ENCODE measurements around the gene TCF12.

Gene TCF12

GRCh38 chr15:57228395-57228794 is 310.0 kb downstream of the TCF12 start:
- DNase-seq: no peak

DNA sequence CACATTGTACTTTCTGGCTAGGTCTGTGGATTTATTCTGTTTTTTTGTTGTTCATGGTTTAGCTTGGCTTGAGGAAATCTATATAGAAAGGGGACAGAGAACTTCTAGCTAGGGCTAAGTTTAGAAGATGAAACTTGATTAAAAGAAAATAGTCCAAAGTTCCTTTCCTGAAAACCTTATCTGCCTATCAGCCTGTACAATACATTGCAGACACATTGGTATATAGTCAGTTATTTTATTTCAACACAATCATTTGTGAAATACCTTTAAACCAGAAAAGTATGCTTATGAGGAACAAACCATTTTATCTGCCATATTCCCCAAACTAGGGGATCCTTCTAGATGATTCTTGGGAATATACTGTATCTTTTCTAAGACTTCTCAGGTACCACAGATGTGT is 310.6 kb downstream of the TCF12 start:
- DNase-seq: no peak

DNA sequence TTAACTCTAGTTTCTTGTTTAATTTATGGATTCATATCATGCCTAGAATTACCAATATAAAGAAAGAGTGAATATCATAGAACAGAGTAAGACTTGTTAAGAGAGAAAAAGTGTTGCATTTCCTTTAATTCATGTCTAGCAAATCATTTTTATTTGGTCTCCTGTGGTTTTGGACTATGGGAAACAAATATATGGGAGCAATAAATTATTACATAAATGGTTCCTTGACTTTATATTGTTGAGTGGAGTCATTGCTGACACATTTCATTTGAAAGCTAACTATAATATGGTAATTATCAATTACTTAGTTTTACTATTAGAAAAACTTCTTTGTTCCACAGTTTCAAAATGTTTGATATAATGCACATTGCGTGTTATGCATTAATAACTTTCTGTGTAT is 313.1 kb downstream of the TCF12 start:
- DNase-seq: no peak

DNA sequence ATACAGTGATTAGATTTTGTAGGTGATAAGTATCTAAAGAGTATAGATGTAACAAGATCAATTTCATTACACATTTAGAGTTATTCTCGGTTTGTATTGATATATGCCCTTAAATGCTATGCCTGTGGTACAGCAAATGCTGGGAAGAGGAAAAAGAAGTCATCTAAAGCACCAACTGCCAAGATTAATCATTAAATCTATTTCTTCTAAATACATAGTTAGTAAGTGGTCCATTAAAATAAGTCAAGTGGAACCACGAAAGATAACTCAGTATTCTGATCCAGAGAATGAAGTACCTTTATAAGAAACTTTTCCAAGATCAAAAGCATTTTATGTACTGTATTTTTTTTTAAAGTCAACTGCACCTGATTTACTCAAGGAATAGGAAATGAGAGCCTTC is 315.7 kb downstream of the TCF12 start:
- DNase-seq: no peak

GRCh38 chr15:57235186-57235585 is 316.7 kb downstream of the TCF12 start:
- no peak for DNase-seq

GRCh38 chr15:57235873-57236272 is 317.4 kb downstream of the TCF12 start:
- DNase-seq: no peak

- no peak for DNase-seq
Measured at GRCh38 chr15:57236561-57237300, 318.3 kb downstream of the TCF12 start.

DNA sequence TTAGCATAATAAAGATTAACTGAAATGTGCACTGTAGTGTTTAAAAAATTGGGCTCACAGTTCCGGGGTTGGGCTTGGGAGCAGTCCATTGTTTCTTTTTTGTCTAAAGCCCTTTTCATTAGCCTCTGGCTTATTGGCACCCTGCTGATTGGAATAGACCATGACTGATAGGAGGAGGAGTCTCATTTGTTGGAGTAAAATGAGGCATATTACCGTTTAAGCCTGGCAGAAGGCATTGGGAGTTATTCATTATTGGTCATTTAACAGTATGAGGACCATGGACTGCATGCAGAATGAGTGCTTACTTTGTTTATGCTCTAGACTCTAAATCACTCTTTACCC is 318.8 kb downstream of the TCF12 start:
- DNase-seq: no peak

GRCh38 chr15:57237676-57238075 is 319.2 kb downstream of the TCF12 start:
- DNase-seq: no peak

DNA sequence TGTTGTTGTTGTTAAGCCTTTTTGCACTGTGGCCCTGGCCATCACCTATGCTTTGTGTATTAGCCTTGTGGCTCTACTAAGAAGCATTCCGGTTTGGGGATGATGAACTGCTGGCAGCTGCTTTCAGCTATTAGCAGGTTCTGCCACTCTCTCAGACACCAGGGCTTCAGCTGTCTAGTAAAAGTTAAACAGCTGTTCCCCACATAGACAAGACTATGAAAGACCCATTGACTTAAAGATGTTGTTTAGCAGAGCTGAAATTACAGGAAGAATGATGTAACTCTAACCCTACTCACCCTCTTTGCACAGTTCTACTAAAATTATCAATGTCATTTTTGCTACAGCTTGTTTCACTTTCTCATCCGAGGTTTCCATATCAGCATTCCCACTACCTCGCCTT is 326.7 kb downstream of the TCF12 start:
- no peak for DNase-seq

DNA sequence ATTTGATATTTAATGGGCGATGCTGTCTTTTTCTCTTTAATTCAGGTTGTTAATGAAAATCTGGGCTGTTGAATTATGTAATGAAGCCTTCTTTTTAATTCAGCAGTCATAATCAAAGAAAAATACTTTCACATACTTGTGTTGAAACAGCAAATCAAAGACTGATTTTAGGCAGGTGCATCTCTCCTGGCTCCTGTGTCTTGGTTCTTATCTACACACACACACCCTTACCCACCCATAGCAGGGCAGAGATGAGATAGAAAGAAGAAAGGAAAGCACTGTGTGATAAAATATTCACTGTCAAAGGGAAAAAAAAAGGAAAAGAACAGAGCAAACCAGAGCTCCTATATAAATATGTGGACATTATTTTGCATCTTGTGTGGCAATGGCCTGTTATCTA is 327.3 kb downstream of the TCF12 start:
- DNase-seq: no peak

GRCh38 chr15:57248074-57248473 is 329.6 kb downstream of the TCF12 start:
- no peak for DNase-seq

DNA sequence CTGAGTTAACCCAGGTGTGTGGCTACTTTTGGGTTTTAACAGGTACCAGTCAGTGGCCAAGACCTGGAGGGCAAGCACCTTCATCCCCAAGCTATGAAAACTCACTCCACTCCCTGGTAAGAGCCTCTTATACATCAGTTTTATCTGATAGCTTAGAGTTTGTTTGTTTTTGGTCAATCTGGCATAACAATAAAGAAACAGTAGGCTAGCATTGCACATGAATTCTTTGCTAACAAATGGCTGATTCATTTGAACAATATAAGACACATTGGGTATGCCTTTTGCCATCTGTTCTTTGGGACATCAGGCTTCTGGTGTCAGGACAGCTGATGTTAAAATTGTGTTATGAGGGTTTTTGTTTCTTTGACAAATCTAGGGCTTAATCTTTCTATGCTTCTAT is 332.9 kb downstream of the TCF12 start:
- no peak for DNase-seq

DNA sequence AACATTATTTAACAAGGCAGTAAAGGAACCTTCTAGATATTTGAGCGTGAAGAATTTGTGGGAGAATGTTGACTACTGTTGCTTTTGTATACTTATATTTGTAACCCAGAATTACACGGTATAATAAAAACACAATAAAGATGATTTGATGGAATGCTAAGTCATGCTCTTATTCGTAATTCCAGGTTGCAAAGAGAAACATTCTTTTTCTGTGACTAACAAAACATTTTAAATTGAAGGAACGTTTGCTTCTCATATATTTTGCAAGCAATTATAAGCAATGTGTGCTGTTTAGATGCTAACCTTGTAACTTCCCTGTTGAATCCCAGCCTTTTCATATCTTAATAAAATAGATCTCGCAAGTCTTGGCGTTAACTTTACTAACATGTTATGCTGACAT is 333.5 kb downstream of the TCF12 start:
- DNase-seq: no peak

GRCh38 chr15:57253082-57253481 is 334.6 kb downstream of the TCF12 start:
- DNase-seq: no peak

DNA sequence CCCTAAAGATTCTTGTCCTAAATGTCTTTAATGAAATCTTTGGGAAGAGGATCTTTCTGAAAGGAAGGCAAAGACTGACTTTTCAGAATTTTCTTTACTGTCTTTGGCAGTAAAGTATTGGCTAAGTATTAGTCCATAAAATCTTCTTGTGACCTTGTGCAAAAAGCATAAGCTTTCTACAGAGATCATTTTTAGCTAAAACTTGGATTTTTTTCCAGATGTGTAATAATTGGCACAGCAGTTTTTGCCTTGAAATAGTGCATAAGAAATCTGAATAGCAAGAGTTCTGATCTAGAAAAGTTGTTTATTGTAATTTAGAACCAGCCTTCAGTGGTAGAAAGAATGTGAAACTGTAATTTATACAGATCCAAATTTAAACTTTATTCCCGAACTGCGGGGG is 335.1 kb downstream of the TCF12 start:
- no peak for DNase-seq

DNA sequence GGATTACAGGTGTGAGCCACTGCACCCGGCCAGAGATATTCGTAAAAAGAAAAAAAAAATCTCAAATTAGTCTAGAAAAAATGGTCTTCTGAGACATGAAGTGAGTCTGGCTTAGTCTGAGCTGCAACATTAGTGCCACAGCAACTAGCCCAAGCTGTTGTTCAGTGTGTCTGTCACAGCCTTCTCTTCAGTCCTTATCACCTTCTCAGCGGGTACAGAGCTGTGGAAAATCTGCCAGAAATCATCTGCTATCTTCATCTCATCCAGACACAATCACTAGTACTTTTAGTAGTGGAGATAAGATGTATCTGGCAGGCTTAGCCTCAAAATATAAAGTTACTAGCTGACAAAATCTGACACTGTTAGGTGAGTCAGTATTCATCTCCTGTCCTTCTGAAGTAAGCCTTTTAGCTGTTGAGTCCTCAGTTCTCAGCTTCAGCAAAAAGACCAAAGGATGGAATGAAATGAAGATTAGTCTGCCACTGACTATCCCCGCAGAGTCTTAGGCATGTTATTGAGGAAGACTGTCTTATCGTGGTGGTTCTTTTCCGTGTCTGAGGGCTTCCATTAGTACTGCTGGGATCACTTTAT is 337.4 kb downstream of the TCF12 start:
- DNase-seq: no peak

DNA sequence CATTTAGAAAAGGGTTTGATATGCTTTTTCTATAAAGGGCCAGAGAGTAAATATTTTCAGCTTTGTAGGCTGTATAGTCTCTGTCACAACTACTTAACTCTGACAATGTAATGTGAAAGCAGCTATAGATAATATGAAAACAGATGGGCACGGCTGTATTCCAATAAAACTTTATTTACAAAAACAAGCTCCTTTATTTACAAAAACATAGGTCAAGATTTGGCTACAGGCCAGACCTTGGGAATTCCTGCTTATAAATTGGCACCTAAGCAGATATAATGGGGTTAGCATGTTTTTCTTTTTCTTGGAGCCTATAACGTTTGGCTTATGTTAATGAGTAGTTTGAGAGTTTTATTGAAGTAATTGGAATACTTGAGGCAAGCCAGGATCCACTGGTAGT is 338.5 kb downstream of the TCF12 start:
- DNase-seq: no peak

GRCh38 chr15:57259568-57260040 is 341.2 kb downstream of the TCF12 start:
- DNase-seq: no peak

DNA sequence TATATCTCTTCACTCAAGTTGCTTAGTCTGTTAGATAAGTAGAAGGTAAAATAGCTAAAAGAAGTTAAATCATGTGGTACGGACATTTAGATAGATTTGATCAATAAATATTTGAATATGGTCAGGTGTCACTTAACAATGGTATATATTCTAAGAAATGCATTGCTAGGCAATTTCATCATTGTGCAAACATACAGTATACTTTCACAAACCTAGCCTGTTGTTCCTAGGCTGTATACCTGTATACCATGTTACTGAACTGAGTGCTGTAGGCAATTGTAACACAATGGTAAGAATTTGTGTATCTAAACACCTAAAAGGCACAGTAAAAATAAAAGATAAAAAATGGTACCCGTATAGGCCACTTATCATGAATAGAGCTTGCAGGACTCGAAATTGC is 345.1 kb downstream of the TCF12 start:
- no peak for DNase-seq

GRCh38 chr15:57272771-57273357 is 354.4 kb downstream of the TCF12 start:
- no peak for DNase-seq

GRCh38 chr15:57273402-57273801 is 355.0 kb downstream of the TCF12 start:
- no peak for DNase-seq

DNA sequence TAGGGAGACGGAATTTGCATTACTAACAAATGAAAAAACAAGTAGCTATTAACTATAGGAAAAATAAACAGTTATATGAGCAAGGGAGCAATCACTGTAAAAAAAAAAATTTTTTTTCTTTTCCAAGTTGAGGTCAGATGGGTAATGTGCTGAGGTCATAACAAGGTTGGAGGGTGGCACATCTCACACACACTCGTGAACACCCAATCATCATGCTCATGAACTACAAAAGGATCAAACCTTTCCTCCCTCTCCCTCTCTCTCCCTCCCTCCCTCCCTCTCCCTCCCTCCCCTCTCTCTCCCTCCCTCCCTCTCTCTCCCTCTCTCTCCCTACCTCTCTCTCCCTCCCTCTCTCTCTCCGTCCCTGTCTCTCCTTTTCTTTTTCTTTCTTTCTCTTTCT is 360.0 kb downstream of the TCF12 start:
- no peak for DNase-seq

DNA sequence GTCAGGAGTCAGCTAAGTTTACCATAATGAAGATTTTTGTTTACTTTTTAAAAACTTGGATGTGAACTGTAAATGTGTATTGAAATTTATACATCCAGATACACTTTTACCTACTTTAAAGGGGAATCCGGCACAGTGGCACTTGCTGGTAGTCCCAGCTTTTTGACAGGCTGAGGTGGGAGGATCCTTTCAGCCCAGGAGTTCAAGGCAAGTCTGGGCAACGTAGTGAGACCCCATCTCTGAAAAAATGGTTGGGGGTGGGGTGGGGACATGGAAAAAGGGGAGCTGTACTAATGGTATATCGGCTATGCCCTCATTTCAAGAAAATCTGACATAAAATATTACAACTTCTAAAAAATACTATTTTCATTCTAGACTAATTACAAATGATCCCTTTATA is 362.0 kb downstream of the TCF12 start:
- no peak for DNase-seq

DNA sequence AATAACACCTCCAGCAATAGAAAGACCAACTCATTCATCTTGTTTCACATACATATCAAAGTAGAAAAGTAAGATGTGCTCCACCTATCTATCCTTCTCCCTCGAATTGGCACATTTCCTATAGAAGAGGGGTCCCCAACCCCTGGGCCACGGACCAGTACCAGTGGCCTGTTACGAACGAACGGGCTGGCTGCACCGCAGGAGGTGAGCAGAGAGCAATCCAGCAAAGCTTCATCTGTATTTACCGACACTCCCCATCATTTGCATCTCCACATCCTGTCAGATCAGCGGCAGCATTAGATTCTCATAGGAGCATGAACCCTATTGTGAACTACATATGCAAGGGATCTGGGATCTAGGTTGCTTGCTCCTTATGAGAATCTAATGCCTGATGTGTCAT is 362.9 kb downstream of the TCF12 start:
- no peak for DNase-seq
